Measurements from ENCODE around the gene PRKCZ.

DNA sequence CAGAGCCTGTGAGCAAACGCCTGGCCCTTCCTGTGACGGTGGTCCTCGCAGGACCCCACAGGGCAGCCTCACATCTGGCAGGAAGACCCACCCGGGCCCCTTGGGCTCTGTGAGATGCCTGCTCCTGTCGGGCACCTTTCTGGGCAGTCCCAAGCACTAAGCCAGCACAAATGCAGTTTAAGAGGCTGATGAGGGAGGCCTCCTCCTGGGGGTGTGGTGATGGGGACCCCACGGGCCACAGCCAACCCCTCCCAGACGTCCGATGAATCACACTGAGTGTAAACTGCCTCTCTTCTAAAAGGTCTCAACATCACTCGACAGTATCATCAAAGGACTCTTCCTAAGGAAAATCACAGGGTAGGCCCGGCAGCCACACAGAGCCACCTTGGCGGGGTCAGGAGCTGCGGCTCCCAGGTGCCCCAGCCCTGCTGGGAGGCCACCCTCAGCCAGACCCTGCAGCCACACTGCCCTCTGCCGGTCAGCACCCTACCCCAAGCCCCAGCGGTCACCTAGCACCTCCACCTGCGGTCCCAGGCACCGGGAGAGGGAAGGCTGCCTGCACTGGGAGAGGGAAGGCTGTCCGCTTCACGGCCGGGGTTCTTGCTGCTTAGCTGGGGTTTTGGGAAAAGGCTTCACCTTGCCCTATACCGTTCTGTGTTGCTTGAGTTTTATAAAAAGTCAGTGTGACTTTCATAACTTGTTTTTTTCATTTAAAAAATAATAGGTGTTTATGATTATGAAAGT is 3.9 kb upstream of the PRKCZ start:
- TF ChIP-seq, protein P1, sequence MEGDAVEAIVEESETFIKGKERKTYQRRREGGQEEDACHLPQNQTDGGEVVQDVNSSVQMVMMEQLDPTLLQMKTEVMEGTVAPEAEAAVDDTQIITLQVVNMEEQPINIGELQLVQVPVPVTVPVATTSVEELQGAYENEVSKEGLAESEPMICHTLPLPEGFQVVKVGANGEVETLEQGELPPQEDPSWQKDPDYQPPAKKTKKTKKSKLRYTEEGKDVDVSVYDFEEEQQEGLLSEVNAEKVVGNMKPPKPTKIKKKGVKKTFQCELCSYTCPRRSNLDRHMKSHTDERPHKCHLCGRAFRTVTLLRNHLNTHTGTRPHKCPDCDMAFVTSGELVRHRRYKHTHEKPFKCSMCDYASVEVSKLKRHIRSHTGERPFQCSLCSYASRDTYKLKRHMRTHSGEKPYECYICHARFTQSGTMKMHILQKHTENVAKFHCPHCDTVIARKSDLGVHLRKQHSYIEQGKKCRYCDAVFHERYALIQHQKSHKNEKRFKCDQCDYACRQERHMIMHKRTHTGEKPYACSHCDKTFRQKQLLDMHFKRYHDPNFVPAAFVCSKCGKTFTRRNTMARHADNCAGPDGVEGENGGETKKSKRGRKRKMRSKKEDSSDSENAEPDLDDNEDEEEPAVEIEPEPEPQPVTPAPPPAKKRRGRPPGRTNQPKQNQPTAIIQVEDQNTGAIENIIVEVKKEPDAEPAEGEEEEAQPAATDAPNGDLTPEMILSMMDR (IDR thresholded peaks at IDR 0.05) = peak; percentile 61
- TF ChIP-seq EZH2phosphoT487 (IDR thresholded peaks at IDR 0.05; ENCODE audit: borderline replicate concordance, low read depth) (no peak), NFIC (IDR thresholded peaks at IDR 0.05; ENCODE audit: borderline replicate concordance) (no peak), POLR2AphosphoS5 (IDR thresholded peaks at IDR 0.05; ENCODE audit: low read depth, low read length) (no peak), MXI1 (IDR thresholded peaks at IDR 0.05; ENCODE audit: low read depth, low read length) (no peak), GATA2 (CRISPR knock-in tag; IDR thresholded peaks at IDR 0.05) (no peak), EP300 (IDR thresholded peaks at IDR 0.05; ENCODE audit: borderline replicate concordance in 1 of 2, low read depth in 1 of 2, low read length in 1 of 2) (no peak), YY1 (IDR thresholded peaks at IDR 0.05; ENCODE audit: low read depth) (no peak), JUND (IDR thresholded peaks at IDR 0.05) (no peak)
- TF ChIP-seq, protein P2, sequence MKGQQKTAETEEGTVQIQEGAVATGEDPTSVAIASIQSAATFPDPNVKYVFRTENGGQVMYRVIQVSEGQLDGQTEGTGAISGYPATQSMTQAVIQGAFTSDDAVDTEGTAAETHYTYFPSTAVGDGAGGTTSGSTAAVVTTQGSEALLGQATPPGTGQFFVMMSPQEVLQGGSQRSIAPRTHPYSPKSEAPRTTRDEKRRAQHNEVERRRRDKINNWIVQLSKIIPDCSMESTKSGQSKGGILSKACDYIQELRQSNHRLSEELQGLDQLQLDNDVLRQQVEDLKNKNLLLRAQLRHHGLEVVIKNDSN (IDR thresholded peaks at IDR 0.05; ENCODE audit: borderline replicate concordance, low read depth) = no peak
- TF ChIP-seq, protein P3, sequence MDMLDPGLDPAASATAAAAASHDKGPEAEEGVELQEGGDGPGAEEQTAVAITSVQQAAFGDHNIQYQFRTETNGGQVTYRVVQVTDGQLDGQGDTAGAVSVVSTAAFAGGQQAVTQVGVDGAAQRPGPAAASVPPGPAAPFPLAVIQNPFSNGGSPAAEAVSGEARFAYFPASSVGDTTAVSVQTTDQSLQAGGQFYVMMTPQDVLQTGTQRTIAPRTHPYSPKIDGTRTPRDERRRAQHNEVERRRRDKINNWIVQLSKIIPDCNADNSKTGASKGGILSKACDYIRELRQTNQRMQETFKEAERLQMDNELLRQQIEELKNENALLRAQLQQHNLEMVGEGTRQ (IDR thresholded peaks at IDR 0.05; ENCODE audit: borderline replicate concordance, low read depth, low read length) = no peak

Measured in SK-N-SH (cell line).